ENCODE results near the gene RAD51AP2. TPM values are rescaled to one million over a fixed set of nuclear protein-coding genes. Genes with fewer than 3 reads are reported as not detected.

Gene RAD51AP2
- total and polyA plus RNA-seq, 2 of the 13 experiments (the other 11 are each of a cell fraction or from before 2014, with no cell fraction given) = 0.11 to 0.12 TPM

GRCh38 chr2:17479875-17480274 is 38.4 kb downstream of the RAD51AP2 start (continued):
- TF ChIP-seq AHDC1 (CRISPR knock-in tag; IDR thresholded peaks at IDR 0.05; ENCODE audit: borderline replicate concordance) (peak; percentile 92), EP300 (IDR thresholded peaks at IDR 0.05; ENCODE audit: low read depth in 2 of 2, low read length in 2 of 2) (peak in 1 of 2 experiments; percentile 95; a peak in 2 of 4 replicates), EP300 (CRISPR knock-in tag; IDR thresholded peaks at IDR 0.05; ENCODE audit: borderline replicate concordance) (peak; percentile 56; the same call in 1 of the 2 replicates), ZBTB43 (CRISPR knock-in tag; conservative IDR thresholded peaks at IDR 0.05) (peak; percentile 50; the same call in 1 of the 2 replicates), ZNF484 (CRISPR knock-in tag; IDR thresholded peaks at IDR 0.05; ENCODE audit: borderline replicate concordance, low read depth) (no peak), ZNF510 (CRISPR knock-in tag; IDR thresholded peaks at IDR 0.05; ENCODE audit: low read depth) (no peak), MIXL1 (CRISPR knock-in tag; IDR thresholded peaks at IDR 0.05) (peak; percentile 96), KAT7 (CRISPR knock-in tag; IDR thresholded peaks at IDR 0.05; ENCODE audit: borderline replicate concordance) (0 out of 2 replicates have a peak, but pooled peaks have one; percentile 56), MEIS1 (CRISPR knock-in tag; IDR thresholded peaks at IDR 0.05; ENCODE audit: borderline replicate concordance) (no peak), IKZF4 (CRISPR knock-in tag; IDR thresholded peaks at IDR 0.05; ENCODE audit: borderline replicate concordance, low read depth, not compliant biosample characterization) (no peak), AGO1 (IDR thresholded peaks at IDR 0.05; ENCODE audit: low read depth, low read length, poor library complexity, severe bottlenecking) (no peak), NPAS2 (CRISPR knock-in tag; IDR thresholded peaks at IDR 0.05; ENCODE audit: borderline replicate concordance) (no peak), ZNF703 (CRISPR knock-in tag; IDR thresholded peaks at IDR 0.05; ENCODE audit: borderline replicate concordance) (no peak), KDM4B (CRISPR knock-in tag; IDR thresholded peaks at IDR 0.05) (no peak)
- TF ChIP-seq, protein P1, sequence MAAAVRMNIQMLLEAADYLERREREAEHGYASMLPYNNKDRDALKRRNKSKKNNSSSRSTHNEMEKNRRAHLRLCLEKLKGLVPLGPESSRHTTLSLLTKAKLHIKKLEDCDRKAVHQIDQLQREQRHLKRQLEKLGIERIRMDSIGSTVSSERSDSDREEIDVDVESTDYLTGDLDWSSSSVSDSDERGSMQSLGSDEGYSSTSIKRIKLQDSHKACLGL (CRISPR knock-in tag; IDR thresholded peaks at IDR 0.05) = no peak

Measured in HepG2 (cell line).